AG10803 (cell line): Measurements from ENCODE around the gene PDGFB.

Experiments used
- DNase-seq: peaks from one replicate; pipeline ENCODE4 v3.0.0; 2010; ENCODE audit warnings: low read depth
- H3K4me3 ChIP-seq: 2 replicates; pipeline ENCODE4 v1.5.1; 2011; ENCODE audit warnings: mild to moderate bottlenecking, low read length, control low read depth
- CTCF ChIP-seq: conservative IDR thresholded peaks from 2 replicates; pipeline ENCODE4 v1.5.1; 2011; ENCODE audit warnings: mild to moderate bottlenecking, low read length, control low read depth, inconsistent platforms

Gene PDGFB

GRCh38 chr22:39208013-39208680 is 36.6 kb downstream of the PDGFB start:
- H3K4me3 ChIP-seq = no peak overlapping the region
- DNase-seq = no peak
- no peak for TF ChIP-seq CTCF

- TF ChIP-seq CTCF = no peak
- peak; percentile 56 for DNase-seq
- H3K4me3 ChIP-seq = no peak overlapping the region
These were observed 37.4 kb downstream of the PDGFB start for GRCh38 chr22:39207141-39208012.

GRCh38 chr22:39206491-39206890 is 38.3 kb downstream of the PDGFB start:
- no peak for TF ChIP-seq CTCF
- no peak for DNase-seq
- H3K4me3 ChIP-seq = no peak overlapping the region

GRCh38 chr22:39205344-39206021 is 39.3 kb downstream of the PDGFB start:
- DNase-seq = peak; percentile 46
- TF ChIP-seq CTCF = no peak
- H3K4me3 ChIP-seq = no peak overlapping the region

- no peak for TF ChIP-seq CTCF
- DNase-seq = no peak
- H3K4me3 ChIP-seq = no peak overlapping the region
These were observed 40.6 kb downstream of the PDGFB start for GRCh38 chr22:39204216-39204615.

GRCh38 chr22:39197578-39197977 is 47.2 kb downstream of the PDGFB start:
- TF ChIP-seq CTCF = no peak
- no peak overlapping the region for H3K4me3 ChIP-seq
- no peak for DNase-seq
